Measurements from ENCODE around the gene PSEN2.

DNA sequence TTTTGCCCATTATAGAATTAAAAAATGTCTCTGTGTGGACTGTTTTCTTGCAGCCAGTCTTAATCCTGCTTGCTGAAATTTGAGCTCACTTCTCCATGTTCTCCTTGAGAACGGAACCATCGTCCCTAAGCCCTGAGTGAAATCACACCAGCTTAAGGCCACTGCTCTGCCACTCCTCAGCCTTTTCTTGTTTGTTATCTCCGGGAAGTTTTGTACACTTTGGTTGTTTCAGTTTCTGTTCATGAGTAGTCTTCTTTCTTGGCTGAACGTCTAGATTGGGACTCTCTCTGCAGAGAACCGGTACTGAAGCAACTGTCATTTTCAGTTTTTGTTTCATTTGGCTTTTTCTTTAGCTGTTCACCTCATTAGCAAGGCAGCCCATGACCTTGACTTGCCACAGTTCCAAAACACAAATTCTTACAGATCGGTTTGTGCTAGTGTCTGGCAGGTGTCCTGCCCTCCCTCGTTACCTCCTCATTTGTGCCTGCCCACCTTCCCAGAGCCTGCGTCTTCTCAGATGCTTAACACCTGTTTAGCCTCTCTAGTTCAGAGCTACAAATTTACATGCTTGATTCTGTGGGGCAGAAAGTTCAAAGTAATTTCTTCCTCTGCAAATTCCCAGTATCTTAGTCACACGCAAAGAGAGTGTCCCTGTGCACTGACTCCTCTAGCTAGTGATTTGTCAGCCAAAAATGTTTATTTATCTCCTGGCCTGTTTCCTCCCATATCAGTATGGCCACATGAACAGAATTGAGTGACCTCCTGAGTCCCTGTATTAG is 12.4 kb downstream of the PSEN2 start:
- TF ChIP-seq EZH2 (IDR thresholded peaks at IDR 0.05) (no peak), POLR2AphosphoS5 (IDR thresholded peaks at IDR 0.05; ENCODE audit: borderline replicate concordance, low read depth, low read length) (no peak), FOXP2 (optimal IDR thresholded peaks at IDR 0.05; ENCODE audit: control extremely low read depth, extremely low read length, insufficient read depth) (no peak)
